MM.1S (cell line): Measurements from ENCODE around the gene ARHGAP31.

Experiments
- DNase-seq: peaks from one replicate; pipeline ENCODE4 v3.0.0-alpha.2; 2015
- H2AFZ ChIP-seq: fragments of 300-600 bp; sonication (generic); 2 replicates; pipeline ENCODE4 v1.6.0; 2016; ENCODE audit warnings: antibody characterized with exemption, low read length
- H3F3A ChIP-seq: fragments of 300-600 bp; sonication (generic); 2 replicates; pipeline ENCODE4 v1.6.1; 2016; ENCODE audit warnings: mild to moderate bottlenecking, antibody characterized with exemption, low read length, moderate library complexity, mixed read lengths; ENCODE audit not compliant: insufficient read depth
- H3K27ac ChIP-seq: fragments of 300-600 bp; sonication (generic); 2 replicates; pipeline ENCODE4 v1.5.1; 2016; ENCODE audit warnings: mild to moderate bottlenecking, low read length
- H3K27me3 ChIP-seq: fragments of 300-600 bp; sonication (generic); replicated peaks from 2 replicates; pipeline ENCODE4 v1.6.0; 2016; ENCODE audit warnings: low read length; ENCODE audit not compliant: insufficient read depth
- H3K36me3 ChIP-seq: fragments of 300-600 bp; sonication (generic); replicated peaks from 2 replicates; pipeline ENCODE4 v1.6.1; 2016; ENCODE audit warnings: mild to moderate bottlenecking, low read length, mixed read lengths; ENCODE audit not compliant: insufficient read depth
- H3K4me1 ChIP-seq: fragments of 300-600 bp; sonication (generic); 2 replicates; pipeline ENCODE4 v1.6.1; 2016; ENCODE audit warnings: low read length, mixed read lengths
- H3K4me2 ChIP-seq: fragments of 300-600 bp; sonication (generic); 2 replicates; pipeline ENCODE4 v1.6.0; 2016; ENCODE audit warnings: low read depth, low read length
- H3K4me3 ChIP-seq: fragments of 300-600 bp; sonication (generic); 2 replicates; pipeline ENCODE4 v1.5.1; 2016; ENCODE audit warnings: low read length, mixed read lengths
- H3K79me2 ChIP-seq: fragments of 300-600 bp; sonication (generic); 2 replicates; pipeline ENCODE4 v1.6.1; 2016; ENCODE audit warnings: mixed run types, low read length, mixed read lengths
- H3K9ac ChIP-seq: fragments of 300-600 bp; sonication (generic); 2 replicates; pipeline ENCODE4 v1.6.1; 2016; ENCODE audit warnings: low read length, mixed read lengths
- H3K9me2 ChIP-seq: fragments of 300-600 bp; sonication (generic); replicated peaks from 2 replicates; pipeline ENCODE4 v1.6.1; 2016; ENCODE audit warnings: mild to moderate bottlenecking, low read length, mixed read lengths; ENCODE audit not compliant: insufficient read depth
- H3K9me3 ChIP-seq: fragments of 300-600 bp; sonication (generic); replicated peaks from 2 replicates; pipeline ENCODE4 v1.6.1; 2016; ENCODE audit warnings: mild to moderate bottlenecking, low read length, mixed read lengths; ENCODE audit not compliant: insufficient read depth
- H4K20me1 ChIP-seq: fragments of 300-600 bp; sonication (generic); 2 replicates; pipeline ENCODE4 v1.6.1; 2016; ENCODE audit warnings: mild to moderate bottlenecking, low read length, moderate library complexity, mixed read lengths; ENCODE audit not compliant: insufficient read depth
- EZH2 ChIP-seq: fragments of 300-600 bp; sonication (generic); optimal IDR thresholded peaks from 2 replicates; pipeline ENCODE3; 2017; ENCODE audit warnings: low read depth, mild to moderate bottlenecking, antibody characterized with exemption, low read length, mixed read lengths
- EZH2phosphoT487 ChIP-seq: fragments of 300-600 bp; sonication (generic); IDR thresholded peaks from 2 replicates; pipeline ENCODE4 v1.6.1; 2018; ENCODE audit warnings: antibody characterized with exemption, low read length
- TF ChIP-seq, protein P1 (sequence below): fragments of 300-600 bp; sonication (generic); IDR thresholded peaks from 2 replicates; pipeline ENCODE4 v1.5.1; 2016; ENCODE audit warnings: antibody characterized with exemption, low read length, mixed read lengths

Gene ARHGAP31

DNA sequence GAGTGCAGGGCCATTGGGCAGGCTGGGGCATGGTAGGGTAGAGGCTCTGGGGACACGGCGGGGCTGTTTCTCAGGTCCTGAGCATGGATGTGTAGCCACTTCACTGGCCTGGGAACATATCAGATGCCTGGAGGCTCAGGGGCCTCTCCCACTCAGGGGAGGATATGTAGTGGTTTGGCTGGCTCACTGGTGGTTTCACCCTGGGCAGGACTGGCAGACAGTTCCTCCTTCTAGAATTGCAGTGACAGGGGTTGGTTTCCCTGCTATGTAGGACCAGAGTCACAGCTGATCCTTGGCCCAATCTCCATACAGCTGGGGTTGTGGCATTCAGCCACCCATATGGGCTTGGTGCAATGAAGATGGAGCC is 4.8 kb upstream of the ARHGAP31 start:
- Histone ChIP-seq H3F3A (peaks cover 23% of the 10 kb centered on the region), H3K27me3 (no peaks in the 10 kb centered on the region), H3K4me2 (no peak overlapping the region), H3K27ac (no peak overlapping the region), H3K4me3 (no peak overlapping the region), H3K9ac (no peak overlapping the region), H2AFZ (no peak overlapping the region), H3K9me3 (no peaks in the 10 kb centered on the region), H3K9me2 (no peaks in the 10 kb centered on the region), H3K36me3 (no peaks in the 10 kb centered on the region), H4K20me1 (no peaks in the 10 kb centered on the region), H3K79me2 (no peaks in the 10 kb centered on the region), H3K4me1 (peaks cover 22% of the 10 kb centered on the region)
- DNase-seq = no peak
- TF ChIP-seq EZH2phosphoT487 = no peak
- no peak for TF ChIP-seq EZH2
- TF ChIP-seq, protein P1, sequence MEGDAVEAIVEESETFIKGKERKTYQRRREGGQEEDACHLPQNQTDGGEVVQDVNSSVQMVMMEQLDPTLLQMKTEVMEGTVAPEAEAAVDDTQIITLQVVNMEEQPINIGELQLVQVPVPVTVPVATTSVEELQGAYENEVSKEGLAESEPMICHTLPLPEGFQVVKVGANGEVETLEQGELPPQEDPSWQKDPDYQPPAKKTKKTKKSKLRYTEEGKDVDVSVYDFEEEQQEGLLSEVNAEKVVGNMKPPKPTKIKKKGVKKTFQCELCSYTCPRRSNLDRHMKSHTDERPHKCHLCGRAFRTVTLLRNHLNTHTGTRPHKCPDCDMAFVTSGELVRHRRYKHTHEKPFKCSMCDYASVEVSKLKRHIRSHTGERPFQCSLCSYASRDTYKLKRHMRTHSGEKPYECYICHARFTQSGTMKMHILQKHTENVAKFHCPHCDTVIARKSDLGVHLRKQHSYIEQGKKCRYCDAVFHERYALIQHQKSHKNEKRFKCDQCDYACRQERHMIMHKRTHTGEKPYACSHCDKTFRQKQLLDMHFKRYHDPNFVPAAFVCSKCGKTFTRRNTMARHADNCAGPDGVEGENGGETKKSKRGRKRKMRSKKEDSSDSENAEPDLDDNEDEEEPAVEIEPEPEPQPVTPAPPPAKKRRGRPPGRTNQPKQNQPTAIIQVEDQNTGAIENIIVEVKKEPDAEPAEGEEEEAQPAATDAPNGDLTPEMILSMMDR = no peak

DNA sequence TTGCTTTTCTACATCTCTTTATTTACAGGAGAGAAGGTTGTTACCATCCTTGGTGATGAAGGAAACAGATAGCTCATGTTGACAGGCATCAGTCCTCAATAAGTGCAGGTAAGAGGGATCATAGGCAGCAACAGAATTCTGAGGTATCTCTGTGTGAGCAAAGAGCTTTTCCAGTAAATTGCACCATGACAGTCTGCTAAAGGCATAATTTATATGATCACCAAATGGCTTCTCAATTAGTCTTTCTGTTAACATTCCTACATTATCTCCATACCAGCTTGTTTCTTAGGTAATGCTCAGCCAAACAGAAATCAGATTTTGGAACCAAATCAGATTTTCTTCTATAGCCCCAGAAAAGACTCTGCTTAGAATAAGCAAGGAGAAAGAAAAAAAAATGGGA is 3.6 kb upstream of the ARHGAP31 start:
- TF ChIP-seq EZH2 = no peak
- TF ChIP-seq EZH2phosphoT487 = no peak
- TF ChIP-seq, protein P1 = no peak
- no peaks in the 10 kb centered on the region for H4K20me1 ChIP-seq
- H3K4me3 ChIP-seq = no peak overlapping the region
- no peak overlapping the region for H3K4me2 ChIP-seq
- H3F3A ChIP-seq = peaks cover 31% of the 10 kb centered on the region
- H3K79me2 ChIP-seq = 0 out of 2 replicates have a peak, but pooled peaks cover 5% of the 10 kb centered on the region
- no peak overlapping the region for H3K9ac ChIP-seq
- H3K9me2 ChIP-seq = no peaks in the 10 kb centered on the region
- H2AFZ ChIP-seq = no peak overlapping the region
- no peaks in the 10 kb centered on the region for H3K36me3 ChIP-seq
- H3K9me3 ChIP-seq = no peaks in the 10 kb centered on the region
- no peaks in the 10 kb centered on the region for H3K27me3 ChIP-seq
- DNase-seq = no peak
- H3K4me1 ChIP-seq = peaks cover 22% of the 10 kb centered on the region
- no peak overlapping the region for H3K27ac ChIP-seq

GRCh38 chr3:119291062-119291700 is 3.0 kb upstream of the ARHGAP31 start:
- TF ChIP-seq, protein P1 = no peak
- H3K27ac ChIP-seq = no peak overlapping the region

More at GRCh38 chr3:119291062-119291700, 3.0 kb upstream of the ARHGAP31 start:
- H3K79me2 ChIP-seq = peaks cover 10% of the 10 kb centered on the region
- no peaks in the 10 kb centered on the region for H3K36me3 ChIP-seq
- H3K9ac ChIP-seq = no peak overlapping the region
- H3K9me3 ChIP-seq = no peaks in the 10 kb centered on the region
- no peaks in the 10 kb centered on the region for H3K27me3 ChIP-seq
- no peaks in the 10 kb centered on the region for H3K9me2 ChIP-seq
- peaks cover 36% of the 10 kb centered on the region for H3F3A ChIP-seq
- no peak overlapping the region for H3K4me3 ChIP-seq
- H2AFZ ChIP-seq = no peak overlapping the region
- H3K4me2 ChIP-seq = no peak overlapping the region
- DNase-seq = no peak
- H4K20me1 ChIP-seq = no peaks in the 10 kb centered on the region
- H3K4me1 ChIP-seq = peaks cover 26% of the 10 kb centered on the region
